ENCODE data around the gene MYO1E.

The MYO1E gene

DNA sequence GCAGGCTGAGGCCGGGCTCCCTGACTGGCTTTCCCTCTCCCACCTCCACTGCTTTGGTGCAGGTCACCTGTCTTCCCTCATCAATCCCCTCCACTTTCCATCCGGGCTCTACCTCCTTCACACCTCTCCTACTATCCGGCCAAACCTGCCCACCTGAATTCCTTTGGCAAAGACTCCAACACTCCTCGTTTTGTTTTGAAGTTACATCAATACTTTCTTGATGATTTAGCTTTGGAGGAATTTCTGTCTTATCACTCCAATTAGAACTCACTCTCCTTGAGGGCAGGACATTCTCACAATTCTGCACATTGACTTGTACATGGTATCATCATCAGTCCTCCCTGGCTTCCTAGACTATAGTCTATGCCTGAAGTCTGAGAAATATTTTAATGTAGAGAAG is 145.7 kb downstream of the MYO1E start:
- no peak for DNase-seq

DNA sequence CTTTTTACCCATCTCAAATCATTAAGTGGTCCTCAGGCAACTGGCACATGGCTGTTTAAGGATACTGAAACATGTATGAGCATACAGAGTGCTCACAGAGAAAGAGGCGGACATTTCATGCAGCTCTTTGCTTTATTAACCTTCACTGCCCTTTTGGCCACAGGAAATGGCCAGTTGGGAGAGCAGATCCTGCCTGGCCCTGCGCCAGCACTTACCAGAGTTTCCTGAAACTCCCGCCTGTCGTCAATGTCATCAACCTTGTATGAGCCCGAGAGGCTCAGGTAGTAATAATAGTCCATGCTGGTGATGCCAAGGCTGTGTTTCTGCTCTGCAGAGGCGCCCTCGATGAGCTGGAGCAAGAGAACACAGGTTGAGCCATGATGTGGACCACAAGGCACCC is 148.2 kb downstream of the MYO1E start:
- DNase-seq: no peak

DNA sequence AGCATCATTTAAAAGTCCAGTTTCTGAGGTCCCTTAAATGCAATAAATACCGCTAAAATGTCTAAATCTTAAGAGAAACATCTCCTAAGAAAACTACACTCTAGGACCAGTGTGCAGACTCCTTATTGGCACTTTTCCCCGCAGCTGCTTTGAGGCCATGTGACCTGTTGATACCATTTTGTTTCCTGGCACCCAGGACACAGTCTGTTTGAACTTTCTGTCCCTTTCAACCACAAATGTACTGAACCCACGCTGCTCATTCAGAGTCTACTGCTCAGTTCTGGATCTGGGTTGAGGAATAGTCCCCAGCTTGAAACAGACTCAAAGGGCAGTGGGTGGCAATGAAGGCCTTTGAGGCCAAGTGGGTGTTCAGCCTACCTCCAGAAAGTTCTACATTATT is 148.9 kb downstream of the MYO1E start:
- DNase-seq: no peak

DNA sequence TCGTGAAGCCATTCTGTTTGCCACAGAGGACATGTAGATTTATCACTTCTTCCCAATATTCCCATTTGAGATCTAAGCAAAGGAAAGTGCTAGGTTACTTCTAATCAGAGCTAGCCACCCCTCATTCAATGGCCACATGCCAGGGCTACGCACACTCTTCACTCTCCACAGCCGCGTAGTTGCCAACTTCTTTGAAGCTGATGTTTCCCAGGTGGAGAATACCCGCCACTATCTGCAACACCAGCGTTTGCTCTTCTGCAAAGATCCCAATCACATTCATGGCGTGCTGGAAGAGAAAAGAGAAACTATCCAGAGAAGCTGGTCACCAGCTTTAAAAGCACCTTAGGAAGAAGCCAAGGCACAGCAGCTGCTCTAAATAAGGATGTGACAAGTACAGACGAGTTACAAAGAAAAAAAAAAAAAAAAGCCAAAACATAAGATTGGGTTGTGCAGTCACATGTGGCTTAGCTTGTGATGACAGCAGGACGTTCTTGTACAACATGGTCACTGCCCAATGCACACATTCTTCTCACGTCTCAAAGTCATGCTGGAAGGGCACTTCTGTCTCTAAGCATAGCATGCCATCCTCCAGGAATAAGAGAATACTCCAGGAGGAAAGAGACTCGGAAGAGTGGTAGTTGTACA is 149.6 kb downstream of the MYO1E start:
- DNase-seq: no peak

DNA sequence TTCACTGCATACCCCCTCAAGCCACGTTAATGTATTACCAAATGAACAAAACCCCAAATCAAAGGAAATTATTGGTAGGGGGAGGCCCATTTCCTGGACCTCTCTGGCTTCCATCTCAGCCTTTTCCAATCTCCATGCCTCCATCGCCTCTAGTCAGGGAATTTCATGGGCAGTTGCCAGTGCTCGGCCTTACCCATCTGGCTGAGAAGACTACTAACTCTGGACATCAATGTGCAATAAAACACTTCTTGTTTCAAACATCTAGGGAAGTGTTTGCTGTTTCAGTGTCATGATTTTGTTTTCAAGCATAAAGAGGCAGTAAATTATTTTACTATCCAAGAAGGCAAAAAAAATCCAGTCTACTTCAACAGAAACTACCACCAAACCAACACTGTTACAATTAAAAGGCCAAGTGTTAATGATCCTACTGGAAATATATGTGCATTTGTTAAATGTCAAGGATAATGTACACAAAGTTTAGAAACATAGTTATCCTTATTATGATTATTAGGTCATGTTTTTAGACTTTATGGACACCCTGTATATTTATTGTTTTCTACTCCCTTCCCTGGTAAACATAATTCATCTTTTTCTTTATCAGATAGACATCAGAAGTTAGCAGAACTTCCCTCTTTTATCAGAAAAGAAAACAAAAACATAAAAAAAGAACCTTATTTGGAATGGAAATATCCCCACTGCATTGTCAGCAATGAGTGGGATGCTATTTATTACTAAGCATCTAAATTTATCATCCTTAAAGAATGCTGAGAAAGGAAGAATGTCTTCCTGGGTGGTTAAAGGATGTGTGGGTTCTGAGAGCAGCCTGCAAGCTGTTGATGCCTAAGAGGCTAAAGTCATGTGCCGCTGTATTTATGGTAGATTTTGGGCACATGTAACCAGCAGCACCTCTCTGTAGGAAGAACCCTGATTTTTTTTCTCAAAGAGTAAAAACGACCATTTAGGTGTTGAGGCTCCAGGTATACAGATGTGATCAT is 150.9 kb downstream of the MYO1E start:
- peak; percentile 89 for DNase-seq

DNA sequence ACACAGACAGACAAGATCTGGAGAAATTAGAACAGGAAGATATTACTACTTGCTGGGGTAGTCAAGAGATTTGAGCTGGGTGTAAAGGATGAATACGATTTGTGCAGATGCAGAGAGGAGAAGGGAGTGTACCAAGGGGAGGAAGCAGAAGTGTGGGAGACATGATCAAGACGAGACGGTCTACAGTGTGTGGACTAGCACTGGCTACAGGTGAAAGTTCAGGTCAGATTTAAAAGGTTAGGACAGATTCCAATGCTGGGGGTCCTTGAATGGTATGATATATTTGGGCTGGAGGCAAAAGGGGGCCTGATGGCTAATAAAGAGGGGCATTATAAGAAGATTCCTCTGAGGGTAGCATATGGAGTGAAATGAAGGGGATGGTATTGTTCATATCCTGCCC is 154.0 kb downstream of the MYO1E start:
- DNase-seq: no peak

DNA sequence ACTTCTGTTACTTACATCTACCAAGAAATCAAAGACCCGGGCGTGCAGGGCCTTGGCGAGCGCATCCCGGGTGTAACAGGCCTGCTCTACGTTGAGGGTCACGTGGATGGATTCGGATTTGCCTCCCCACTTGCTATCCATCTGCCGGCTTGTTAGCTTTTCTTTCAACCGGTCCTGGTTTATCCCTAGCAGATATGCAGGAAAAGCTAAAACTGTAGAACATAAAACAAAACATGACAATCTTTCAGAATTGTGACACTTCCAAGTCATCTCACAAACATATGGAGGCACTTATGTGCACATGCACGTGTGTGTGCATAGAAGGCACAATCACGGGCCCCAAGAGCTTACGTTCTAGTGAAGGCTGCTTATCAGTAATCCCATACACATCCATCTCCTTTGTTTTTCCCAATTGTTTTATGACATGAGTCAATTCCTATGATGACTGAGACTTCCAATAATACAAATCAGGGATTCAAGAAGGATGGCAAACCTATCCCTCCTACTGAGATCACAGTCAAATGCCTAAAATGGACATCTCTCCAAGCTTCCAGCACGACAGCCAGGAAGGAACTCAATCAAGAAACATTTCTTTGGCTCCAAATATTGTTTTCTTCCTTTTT is 154.7 kb downstream of the MYO1E start:
- DNase-seq: no peak

DNA sequence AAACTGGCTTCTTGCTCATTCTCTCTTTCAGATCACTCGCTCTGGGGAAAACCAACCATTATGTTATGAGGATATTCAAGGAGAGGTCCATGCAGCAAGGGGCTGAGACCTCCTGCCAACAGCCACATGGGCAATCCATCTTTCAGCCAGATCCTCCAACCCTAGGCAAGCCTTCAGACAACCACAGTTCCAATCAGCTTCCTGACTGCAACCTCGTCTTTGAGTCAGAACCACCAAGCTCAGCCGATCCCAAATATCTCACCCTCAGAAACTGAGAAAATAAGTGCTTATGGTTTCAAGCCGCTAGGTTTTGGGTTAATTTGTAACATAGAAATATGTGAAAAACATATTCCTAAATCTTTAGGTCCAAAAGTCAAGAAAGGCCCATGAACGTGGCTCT is 155.8 kb downstream of the MYO1E start:
- no peak for DNase-seq

DNA sequence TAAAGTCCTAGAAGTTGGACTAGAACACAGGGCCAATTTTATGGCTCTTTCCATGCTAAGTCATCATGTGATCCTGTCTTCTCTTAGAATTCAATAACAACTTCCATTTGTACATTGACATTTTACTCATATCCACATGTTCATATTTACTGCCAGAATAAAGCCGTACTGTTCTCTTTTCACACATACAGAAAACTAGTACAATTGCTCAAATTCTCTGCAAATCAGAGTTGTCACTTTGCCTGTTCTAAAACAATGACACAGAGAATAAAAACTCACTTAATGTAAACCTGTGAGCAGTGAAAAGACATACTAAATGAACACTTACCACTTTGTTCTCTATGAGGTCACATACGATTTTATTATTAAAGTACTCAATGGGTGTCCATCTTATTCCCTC is 162.5 kb downstream of the MYO1E start:
- no peak for DNase-seq

DNA sequence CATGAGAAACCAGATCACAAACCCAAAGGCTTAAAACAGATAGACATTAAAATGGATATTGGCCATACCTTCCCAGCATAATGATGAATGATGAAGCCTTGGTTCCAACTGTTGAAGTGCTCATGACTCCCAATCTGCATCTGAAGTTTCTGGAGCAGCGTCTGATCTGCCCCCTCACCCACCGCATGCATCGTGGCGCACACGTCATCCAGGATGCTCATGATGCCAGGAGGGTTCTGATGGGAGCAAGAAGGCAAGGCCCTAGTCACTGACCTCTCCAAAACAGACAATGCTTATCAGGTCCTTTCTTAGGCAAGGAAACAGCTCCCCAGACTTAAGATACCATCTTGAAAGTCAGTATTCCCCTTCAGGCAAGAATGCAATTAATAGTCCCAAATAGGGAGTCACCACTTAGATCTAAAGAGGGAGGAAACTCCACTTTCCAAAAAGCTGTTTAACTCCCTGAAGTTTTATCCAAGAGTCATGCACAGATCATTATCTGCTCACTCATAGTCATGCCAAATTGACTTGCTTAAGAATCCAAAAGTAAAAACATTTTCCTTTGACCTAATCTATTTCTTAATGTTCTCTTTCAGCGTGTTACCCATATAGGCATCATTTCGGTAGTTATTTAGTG is 163.9 kb downstream of the MYO1E start:
- DNase-seq: no peak

DNA sequence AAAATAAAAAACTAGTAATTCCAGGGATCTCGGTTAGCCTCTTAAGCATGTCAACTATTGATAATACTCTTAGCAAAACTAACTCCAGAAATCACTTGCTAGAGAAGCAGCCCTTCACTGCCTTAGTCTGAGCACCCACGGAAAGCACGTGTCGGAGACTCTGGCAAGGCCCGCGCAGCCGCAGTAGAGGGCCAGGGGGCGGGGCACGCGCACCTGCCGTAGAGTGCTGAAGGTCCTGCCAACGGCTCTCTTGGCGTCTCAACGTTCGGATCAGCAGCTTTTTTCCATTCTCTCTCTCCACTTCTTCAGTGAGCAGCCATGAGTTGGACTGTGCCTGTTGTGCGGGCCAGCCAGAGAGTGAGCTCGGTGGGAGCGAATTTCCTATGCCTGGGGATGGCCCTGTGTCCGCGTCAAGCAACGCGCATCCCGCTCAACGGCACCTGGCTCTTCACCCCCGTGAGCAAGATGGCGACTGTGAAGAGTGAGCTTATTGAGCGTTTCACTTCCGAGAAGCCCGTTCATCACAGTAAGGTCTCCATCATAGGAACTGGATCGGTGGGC is 166.0 kb downstream of the MYO1E start, which contains the start of gene LDHAL6B:
Gene LDHAL6B (plus strand): TSS at position 221 of the 561 bp plus-strand sequence. CDS start 98 bp downstream, at position 319.
- no peak for DNase-seq

DNA sequence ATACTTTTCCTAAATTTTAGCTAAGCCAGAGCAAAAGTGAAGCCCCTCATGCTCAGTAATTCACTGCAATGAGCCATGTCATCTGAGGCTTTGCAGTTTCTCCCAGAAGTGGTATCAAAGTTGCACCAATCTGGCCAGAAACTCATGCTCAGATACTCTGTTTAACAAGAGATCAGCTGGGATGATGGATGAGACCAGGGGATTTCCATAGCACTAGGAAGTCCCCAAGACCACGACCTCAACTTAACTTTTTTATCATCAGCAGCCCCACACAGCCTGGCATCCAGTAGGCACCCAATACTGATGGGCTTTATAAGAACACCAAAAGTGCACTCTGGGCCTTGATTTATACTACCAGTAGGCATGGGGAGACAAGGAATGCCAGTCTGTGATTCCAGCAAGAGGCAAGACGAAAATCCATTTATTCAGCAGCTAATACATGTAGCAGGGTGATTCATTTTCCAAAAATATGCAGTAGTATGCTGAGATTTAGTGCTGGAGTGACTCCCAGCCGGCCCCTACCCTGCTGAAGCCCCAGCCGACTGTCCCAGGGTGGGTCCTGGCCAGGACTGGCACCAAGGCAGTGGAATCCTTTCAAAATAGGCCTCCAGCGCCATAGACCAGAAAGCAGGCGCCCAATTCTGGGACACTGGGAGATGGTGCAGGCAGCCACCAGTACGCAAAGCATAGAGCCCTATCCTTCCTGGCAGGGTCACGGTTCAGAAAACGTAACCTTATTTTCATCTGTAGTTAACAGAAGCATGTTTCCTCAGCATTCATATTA is 166.6 kb downstream of the MYO1E start:
- DNase-seq: no peak

DNA sequence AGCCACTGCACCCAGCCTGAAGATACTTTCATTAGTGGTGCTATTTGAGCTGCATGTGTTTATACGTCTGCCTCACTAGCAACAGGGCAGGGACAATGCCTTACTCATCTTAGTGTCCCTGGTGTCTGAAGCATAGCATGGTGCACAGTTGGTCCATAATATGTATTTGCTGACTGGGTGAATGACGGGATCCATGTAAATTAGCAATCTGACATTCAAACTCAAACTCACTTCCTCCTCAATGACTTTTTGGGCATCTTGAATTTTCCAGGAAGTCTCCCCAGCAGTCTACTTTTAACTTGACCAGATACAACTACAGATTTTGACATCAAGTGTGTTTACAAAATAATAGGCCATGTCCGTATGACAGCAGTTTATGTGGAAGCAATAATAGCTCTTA is 169.0 kb downstream of the MYO1E start:
- DNase-seq: no peak

DNA sequence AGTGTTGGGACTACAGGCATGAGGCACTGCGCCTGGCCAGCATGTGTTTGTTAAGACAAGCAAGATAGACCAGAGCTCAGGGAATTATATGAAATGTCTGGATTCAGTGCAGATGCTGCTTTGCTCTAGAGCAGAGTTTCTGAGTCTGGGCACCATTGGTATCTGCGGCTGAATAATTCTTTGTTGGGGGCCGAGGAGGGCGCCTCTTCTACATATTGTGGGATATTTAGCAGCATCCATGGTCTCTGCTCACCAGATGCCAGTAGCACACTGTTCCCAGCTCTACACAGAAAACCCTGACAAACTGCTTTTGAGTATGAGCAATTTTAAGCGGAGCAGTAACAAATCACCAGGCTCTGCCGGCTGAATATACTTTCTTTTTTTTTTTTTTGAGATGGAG is 169.7 kb downstream of the MYO1E start:
- DNase-seq: peak; percentile 39

DNA sequence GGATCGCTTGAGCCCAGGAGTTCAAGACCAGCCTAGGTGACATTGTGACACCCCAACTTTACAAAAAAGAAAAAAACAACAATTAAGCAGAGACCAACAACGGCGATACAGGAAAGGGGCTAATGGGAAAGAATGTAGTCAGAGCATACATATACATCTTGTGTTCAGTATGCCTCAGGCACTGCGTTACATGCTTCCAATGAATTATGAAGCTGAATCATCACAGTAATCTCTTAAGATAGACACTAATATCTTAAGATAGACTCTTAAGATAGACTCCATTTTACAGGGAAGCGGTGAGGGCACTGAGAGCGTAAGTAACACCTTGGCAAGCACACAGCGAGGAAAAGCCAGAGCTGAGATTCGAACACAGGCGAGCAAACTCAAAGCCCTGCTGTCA is 172.1 kb downstream of the MYO1E start:
- DNase-seq: peak; percentile 28

DNA sequence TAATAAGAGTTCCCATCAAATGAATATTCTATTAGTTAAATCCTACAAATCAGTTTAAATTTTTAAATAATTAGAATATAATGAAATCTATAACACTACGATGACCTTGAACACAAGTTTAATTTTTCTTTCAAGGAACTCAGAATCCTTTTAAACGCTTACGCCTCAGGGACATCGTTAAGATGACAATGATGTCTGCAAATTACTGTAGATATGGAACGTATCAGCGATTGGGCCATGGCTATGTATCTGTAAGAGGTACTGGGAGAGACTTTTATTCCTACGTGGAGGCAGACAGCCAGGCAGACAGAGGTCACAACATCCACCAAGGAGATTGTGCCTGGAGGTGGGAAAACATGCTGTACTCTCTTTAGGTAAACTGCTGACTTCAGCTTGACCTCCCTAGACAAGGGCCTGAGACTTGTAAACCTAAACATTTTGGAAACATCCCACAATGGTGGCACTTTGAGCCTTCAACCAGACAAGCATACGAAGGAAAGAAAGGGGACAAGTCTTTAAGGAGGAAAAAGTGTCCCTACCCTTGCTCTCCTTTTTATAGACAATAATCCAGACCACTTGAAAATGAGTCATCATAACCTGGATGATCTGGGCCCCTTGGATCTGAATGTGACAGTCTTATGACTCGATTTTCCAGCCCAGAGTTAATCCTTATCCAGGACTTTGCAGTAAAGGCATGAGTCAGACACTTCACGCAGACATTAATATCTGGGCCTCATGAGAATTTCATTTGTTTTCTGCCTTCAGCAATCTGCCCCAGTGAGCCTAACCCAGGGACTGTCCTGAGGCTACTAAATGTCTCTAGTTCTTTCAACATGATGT is 172.8 kb downstream of the MYO1E start:
- peak; percentile 72 for DNase-seq

DNA sequence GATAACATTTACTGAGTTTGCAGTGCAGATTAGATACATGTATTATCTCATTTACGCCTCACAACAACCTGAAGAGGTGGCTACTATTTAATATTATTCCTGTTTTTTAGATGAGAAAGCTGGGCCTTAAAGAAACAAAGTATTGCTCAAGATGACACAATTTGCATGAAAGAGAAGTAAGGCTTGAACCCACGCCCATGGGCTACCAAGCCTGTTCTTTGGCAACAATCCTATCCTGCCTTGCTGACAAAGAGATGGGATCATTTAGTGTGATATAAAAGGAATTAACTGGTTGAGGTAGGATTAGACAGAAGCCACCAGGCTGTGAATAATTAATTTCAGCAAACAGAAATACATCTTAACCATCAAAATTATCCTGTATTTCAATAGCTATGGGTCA is 175.2 kb downstream of the MYO1E start:
- no peak for DNase-seq

DNA sequence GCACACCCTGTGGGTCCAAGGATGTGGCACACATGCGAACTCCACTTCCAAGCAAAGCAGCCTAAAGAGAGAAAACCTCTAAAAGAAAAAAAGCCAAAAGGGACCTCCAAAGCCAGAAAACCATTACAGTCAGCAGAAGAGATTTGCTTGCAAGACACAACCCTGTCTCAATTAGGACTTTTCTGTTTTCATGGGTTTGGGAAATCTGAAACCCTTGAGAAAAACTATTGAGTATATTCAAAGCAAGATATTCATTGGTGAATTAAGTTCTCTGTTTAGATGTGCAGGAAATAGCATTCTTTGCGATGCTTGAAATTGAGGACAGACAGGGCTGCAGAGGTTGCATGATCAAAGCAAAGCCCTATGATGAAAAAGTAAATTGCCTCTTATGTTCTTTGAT is 176.3 kb downstream of the MYO1E start:
- no peak for DNase-seq

DNA sequence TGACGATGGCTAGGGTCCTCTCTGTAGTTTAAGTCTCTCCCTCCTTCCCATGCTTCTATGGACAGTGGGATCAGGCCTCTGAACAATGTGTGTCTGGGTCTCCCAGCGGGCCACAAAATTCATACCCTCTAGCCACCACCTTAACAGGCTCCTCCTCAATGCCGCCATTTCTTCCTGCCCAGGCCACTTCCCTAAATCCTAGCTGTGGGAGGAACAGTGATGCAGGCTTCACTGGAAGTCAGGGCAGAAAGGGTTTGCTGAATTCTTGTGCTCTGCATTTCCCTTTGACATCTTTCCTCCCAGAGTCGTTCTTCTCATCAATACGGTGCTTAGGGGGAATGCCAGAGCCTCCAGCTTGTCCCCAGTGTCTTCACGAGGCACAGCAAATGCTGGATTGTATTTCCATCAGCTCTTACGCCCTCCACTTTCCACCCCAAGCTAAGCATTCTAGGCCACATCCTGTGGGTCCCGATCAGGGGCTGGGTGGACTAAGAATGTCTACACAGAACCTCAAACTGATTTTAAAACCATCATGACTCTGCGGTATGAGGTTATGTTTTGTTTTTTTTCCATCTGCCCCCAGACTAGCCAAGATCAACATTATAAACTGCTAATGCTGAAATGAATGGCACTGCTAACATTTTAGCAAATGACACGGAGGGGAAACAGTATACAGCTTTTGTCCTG is 177.9 kb downstream of the MYO1E start:
- DNase-seq: no peak

DNA sequence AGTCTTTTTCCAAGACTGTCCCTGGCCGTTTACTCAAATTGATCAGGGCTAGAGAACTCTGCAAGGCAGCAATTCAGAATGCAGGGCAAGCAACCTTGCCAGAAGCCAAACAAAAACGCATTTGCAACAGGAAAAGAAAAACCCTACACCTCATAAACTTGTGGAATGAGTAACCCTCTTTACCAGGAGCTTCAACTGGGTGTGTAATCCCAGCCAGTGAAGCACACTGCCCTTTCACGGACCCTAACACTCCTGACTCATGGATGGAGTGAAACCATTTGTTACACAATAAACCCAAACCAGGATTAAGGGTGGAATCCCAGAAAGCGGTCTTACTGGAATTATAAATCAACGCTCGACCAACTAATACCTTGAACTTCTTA is 180.8 kb downstream of the MYO1E start:
- DNase-seq: peak; percentile 96

Measured in fibroblast of skin of abdomen (primary cell).